ENCODE results near the gene RUFY1.

RUFY1 gene

GRCh38 chr5:179605026-179605833 lies 54.9 kb downstream of the RUFY1 start:
- H3K4me3 ChIP-seq (ENCODE audit: low read depth, low read length) = no peak overlapping the region
- no peak overlapping the region for H2AFZ ChIP-seq (ENCODE audit: low read length, unreplicated experiment)
- H3K4me1 ChIP-seq (ENCODE audit: control insufficient read depth, insufficient read depth, low read length, unreplicated experiment) = no peaks in the 10 kb centered on the region
- no peaks in the 10 kb centered on the region for H3K79me2 ChIP-seq (ENCODE audit: control insufficient read depth, insufficient read depth, low read length, unreplicated experiment)
- peaks cover 13% of the 10 kb centered on the region; the same call in 1 of the 2 replicates for H3K36me3 ChIP-seq (ENCODE audit: insufficient read depth, low read length)
- no peak overlapping the region for H3K27ac ChIP-seq (ENCODE audit: low read depth, low read length)
- H3K27me3 ChIP-seq (ENCODE audit: insufficient read depth, low read length) = no peaks in the 10 kb centered on the region

- Histone ChIP-seq H2AFZ (ENCODE audit: low read length, unreplicated experiment) (no peak overlapping the region), H3K4me1 (ENCODE audit: control insufficient read depth, insufficient read depth, low read length, unreplicated experiment) (no peaks in the 10 kb centered on the region), H3K27ac (ENCODE audit: low read depth, low read length) (no peak overlapping the region), H3K36me3 (ENCODE audit: insufficient read depth, low read length) (peaks cover 13% of the 10 kb centered on the region; the same call in 1 of the 2 replicates), H3K79me2 (ENCODE audit: control insufficient read depth, insufficient read depth, low read length, unreplicated experiment) (no peaks in the 10 kb centered on the region), H3K27me3 (ENCODE audit: insufficient read depth, low read length) (no peaks in the 10 kb centered on the region), H3K4me3 (ENCODE audit: low read depth, low read length) (no peak overlapping the region)
Measured at GRCh38 chr5:179606071-179606909, 55.9 kb downstream of the RUFY1 start.

- Histone ChIP-seq H3K36me3 (ENCODE audit: insufficient read depth, low read length) (peaks cover 13% of the 10 kb centered on the region; the same call in 1 of the 2 replicates), H3K79me2 (ENCODE audit: control insufficient read depth, insufficient read depth, low read length, unreplicated experiment) (no peaks in the 10 kb centered on the region), H3K27me3 (ENCODE audit: insufficient read depth, low read length) (no peaks in the 10 kb centered on the region), H2AFZ (ENCODE audit: low read length, unreplicated experiment) (no peak overlapping the region), H3K4me1 (ENCODE audit: control insufficient read depth, insufficient read depth, low read length, unreplicated experiment) (no peaks in the 10 kb centered on the region), H3K27ac (ENCODE audit: low read depth, low read length) (no peak overlapping the region), H3K4me3 (ENCODE audit: low read depth, low read length) (no peak overlapping the region)
Measured at GRCh38 chr5:179606910-179607159, 56.5 kb downstream of the RUFY1 start.

GRCh38 chr5:179607160-179607931 lies 57.0 kb downstream of the RUFY1 start:
- no peaks in the 10 kb centered on the region for H3K79me2 ChIP-seq (ENCODE audit: control insufficient read depth, insufficient read depth, low read length, unreplicated experiment)
- H3K4me1 ChIP-seq (ENCODE audit: control insufficient read depth, insufficient read depth, low read length, unreplicated experiment) = no peaks in the 10 kb centered on the region
- H3K4me3 ChIP-seq (ENCODE audit: low read depth, low read length) = no peak overlapping the region
- H2AFZ ChIP-seq (ENCODE audit: low read length, unreplicated experiment) = no peak overlapping the region
- no peaks in the 10 kb centered on the region for H3K27me3 ChIP-seq (ENCODE audit: insufficient read depth, low read length)
- no peak overlapping the region for H3K27ac ChIP-seq (ENCODE audit: low read depth, low read length)
- H3K36me3 ChIP-seq (ENCODE audit: insufficient read depth, low read length) = peaks cover 8% of the 10 kb centered on the region; the same call in 1 of the 2 replicates

GRCh38 chr5:179608131-179608581 lies 57.8 kb downstream of the RUFY1 start:
- Histone ChIP-seq H3K79me2 (ENCODE audit: control insufficient read depth, insufficient read depth, low read length, unreplicated experiment) (peaks cover 1% of the 10 kb centered on the region), H2AFZ (ENCODE audit: low read length, unreplicated experiment) (no peak overlapping the region), H3K4me3 (ENCODE audit: low read depth, low read length) (no peak overlapping the region), H3K4me1 (ENCODE audit: control insufficient read depth, insufficient read depth, low read length, unreplicated experiment) (no peaks in the 10 kb centered on the region), H3K27me3 (ENCODE audit: insufficient read depth, low read length) (no peaks in the 10 kb centered on the region), H3K27ac (ENCODE audit: low read depth, low read length) (no peak overlapping the region), H3K36me3 (ENCODE audit: insufficient read depth, low read length) (peaks cover 12% of the 10 kb centered on the region; the same call in 1 of the 2 replicates)

GRCh38 chr5:179609834-179610108 lies 59.4 kb downstream of the RUFY1 start:
- no peaks in the 10 kb centered on the region for H3K4me1 ChIP-seq (ENCODE audit: control insufficient read depth, insufficient read depth, low read length, unreplicated experiment)

GRCh38 chr5:179610109-179610902 lies 60.0 kb downstream of the RUFY1 start:
- Histone ChIP-seq H3K36me3 (ENCODE audit: insufficient read depth, low read length) (peaks cover 29% of the 10 kb centered on the region), H3K4me1 (ENCODE audit: control insufficient read depth, insufficient read depth, low read length, unreplicated experiment) (no peaks in the 10 kb centered on the region), H3K27me3 (ENCODE audit: insufficient read depth, low read length) (no peaks in the 10 kb centered on the region), H3K4me3 (ENCODE audit: low read depth, low read length) (no peak overlapping the region), H3K27ac (ENCODE audit: low read depth, low read length) (no peak overlapping the region), H2AFZ (ENCODE audit: low read length, unreplicated experiment) (no peak overlapping the region), H3K79me2 (ENCODE audit: control insufficient read depth, insufficient read depth, low read length, unreplicated experiment) (peaks cover 9% of the 10 kb centered on the region)

More at GRCh38 chr5:179609834-179610108, 59.4 kb downstream of the RUFY1 start:
- H3K27ac ChIP-seq (ENCODE audit: low read depth, low read length) = no peak overlapping the region
- H3K79me2 ChIP-seq (ENCODE audit: control insufficient read depth, insufficient read depth, low read length, unreplicated experiment) = peaks cover 4% of the 10 kb centered on the region
- H3K27me3 ChIP-seq (ENCODE audit: insufficient read depth, low read length) = no peaks in the 10 kb centered on the region
- H2AFZ ChIP-seq (ENCODE audit: low read length, unreplicated experiment) = no peak overlapping the region
- H3K4me3 ChIP-seq (ENCODE audit: low read depth, low read length) = no peak overlapping the region
- H3K36me3 ChIP-seq (ENCODE audit: insufficient read depth, low read length) = peaks cover 24% of the 10 kb centered on the region

GRCh38 chr5:179610903-179611265 lies 60.5 kb downstream of the RUFY1 start:
- Histone ChIP-seq H3K79me2 (ENCODE audit: control insufficient read depth, insufficient read depth, low read length, unreplicated experiment) (peaks cover 15% of the 10 kb centered on the region), H3K27ac (ENCODE audit: low read depth, low read length) (no peak overlapping the region), H3K27me3 (ENCODE audit: insufficient read depth, low read length) (no peaks in the 10 kb centered on the region), H3K36me3 (ENCODE audit: insufficient read depth, low read length) (peaks cover 35% of the 10 kb centered on the region), H2AFZ (ENCODE audit: low read length, unreplicated experiment) (no peak overlapping the region), H3K4me1 (ENCODE audit: control insufficient read depth, insufficient read depth, low read length, unreplicated experiment) (peaks cover 5% of the 10 kb centered on the region), H3K4me3 (ENCODE audit: low read depth, low read length) (no peak overlapping the region)

- Histone ChIP-seq H3K27me3 (ENCODE audit: insufficient read depth, low read length) (no peaks in the 10 kb centered on the region), H3K27ac (ENCODE audit: low read depth, low read length) (no peak overlapping the region), H3K4me3 (ENCODE audit: low read depth, low read length) (no peak overlapping the region), H2AFZ (ENCODE audit: low read length, unreplicated experiment) (no peak overlapping the region), H3K36me3 (ENCODE audit: insufficient read depth, low read length) (peaks cover 52% of the 10 kb centered on the region), H3K4me1 (ENCODE audit: control insufficient read depth, insufficient read depth, low read length, unreplicated experiment) (peaks cover 15% of the 10 kb centered on the region), H3K79me2 (ENCODE audit: control insufficient read depth, insufficient read depth, low read length, unreplicated experiment) (peaks cover 32% of the 10 kb centered on the region)
Measured at GRCh38 chr5:179612577-179613459, 62.5 kb downstream of the RUFY1 start.
